NOMO-1 treated with DMSO at 0.1 percent for 48 hours (cell line): Measurements from ENCODE around the gene CEP89.
"Not testable (repeated sequence)": the region's sequence is repeated elsewhere in the genome, so short reads cannot be mapped to it uniquely, and the experiment has no call there.

Experiments used
- DNase-seq: peaks from one replicate; lab custom pipeline; 2025; ENCODE audit not compliant: unreplicated experiment; lab: John Stamatoyannopoulos, UW

Gene CEP89

DNA sequence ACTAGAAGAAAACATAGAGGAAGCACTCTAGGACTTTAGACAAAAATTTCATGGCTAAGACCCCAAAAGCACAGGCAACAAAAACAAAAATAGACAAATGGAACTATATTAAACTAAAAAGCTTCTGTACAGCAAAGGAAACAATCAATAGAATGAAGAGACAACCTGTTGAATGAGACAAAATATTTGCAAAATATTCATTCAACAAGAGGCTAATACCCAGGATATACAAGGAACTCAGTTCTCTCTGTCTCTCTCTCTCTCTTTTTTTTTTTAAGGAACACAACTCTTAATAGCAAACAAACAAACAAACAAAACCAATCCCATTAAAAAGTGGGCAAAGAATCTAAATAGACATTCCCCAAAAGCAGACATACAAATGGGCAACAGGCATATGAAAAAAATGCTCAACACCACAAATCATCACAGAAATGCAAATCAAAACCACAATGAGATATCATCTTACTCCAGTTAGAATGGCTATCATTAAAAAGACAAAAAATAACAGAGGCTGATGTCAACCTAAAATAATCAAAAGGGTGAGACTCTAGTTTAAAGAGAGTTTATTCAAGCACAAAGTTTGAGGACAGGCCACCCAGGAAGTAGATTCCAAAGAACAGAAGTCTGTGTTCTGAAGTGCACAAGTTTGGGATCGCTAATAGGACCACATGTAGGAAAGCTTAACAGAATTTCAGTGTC is 75.1 kb downstream of the CEP89 start:
- DNase-seq, result no peak

DNA sequence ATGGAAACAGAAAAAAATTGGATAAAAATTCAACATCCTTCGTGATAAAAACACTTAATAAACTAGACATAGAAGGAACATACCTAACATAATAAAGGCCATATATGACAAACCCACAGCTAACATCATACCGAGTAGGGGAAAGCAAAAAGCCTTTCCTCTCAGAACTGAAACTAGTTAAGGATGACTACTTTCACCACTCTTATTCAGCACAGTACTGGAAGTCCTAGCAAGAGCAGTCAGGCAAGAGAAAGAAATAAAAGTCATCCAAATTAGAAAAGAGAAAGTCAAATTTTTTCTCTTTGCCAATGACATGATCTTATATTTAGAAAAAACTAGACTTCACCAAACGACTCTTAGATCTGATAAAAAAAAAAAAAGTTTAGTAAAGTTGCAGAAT is 76.4 kb downstream of the CEP89 start:
- DNase-seq, result no peak

DNA sequence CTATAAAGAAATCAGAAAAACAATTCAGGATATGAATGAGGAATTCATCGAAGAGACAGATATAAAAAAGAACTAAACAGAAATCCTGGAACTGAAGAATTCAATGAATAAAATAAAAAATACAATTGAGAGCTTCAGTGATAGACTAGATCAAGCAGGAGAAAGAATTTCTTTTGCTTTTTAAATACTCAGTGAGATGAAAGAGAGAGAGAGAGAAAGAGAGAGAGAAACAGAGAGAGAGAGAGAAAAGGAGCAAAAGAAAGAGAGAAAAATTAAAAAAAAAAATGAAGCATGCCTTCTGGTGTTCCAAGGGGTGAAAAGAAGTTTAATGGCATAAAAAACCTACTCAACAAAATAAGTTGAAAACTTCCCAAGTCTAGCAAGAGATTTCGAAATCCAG is 80.1 kb downstream of the CEP89 start:
- DNase-seq, result no peak

DNA sequence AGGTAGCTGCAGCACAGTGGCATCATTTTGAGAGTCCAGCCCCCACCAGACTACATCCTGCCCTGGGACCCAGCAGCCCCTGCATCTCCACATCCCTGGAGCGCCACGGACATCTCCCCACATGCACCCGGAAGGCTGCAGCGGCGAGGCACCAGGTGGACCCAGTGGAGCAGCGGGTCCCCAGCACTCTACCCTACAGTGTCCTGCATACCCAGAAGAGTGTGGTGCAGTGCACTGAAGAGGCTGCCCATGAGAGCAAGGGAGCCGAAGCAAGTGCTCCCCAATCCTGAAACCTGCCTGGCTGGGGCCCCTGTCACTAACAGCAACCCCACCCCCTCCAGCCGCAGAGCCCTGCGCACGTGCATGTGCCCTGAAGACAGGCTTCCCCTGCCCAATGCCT is 80.9 kb downstream of the CEP89 start:
- DNase-seq, result no peak

DNA sequence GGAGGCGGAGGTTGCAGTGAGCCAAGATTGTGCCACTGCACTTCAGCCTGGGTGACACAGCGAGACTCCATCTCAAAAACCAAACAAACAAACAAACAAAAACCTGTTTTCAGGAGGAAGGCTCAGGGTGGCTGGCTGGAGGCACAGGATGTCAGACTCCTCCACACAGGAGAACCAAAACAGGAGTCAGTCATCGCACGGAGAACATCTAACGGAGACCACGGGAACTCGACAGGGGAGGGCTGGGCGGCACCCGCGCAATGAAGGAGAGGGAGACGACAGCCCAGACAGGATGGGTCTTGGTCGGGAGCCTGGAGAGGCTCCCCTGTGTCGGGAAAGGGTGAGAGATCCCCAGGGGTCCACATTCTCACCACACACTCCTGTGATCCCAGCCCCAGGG is 81.4 kb downstream of the CEP89 start:
- no peak for DNase-seq

DNA sequence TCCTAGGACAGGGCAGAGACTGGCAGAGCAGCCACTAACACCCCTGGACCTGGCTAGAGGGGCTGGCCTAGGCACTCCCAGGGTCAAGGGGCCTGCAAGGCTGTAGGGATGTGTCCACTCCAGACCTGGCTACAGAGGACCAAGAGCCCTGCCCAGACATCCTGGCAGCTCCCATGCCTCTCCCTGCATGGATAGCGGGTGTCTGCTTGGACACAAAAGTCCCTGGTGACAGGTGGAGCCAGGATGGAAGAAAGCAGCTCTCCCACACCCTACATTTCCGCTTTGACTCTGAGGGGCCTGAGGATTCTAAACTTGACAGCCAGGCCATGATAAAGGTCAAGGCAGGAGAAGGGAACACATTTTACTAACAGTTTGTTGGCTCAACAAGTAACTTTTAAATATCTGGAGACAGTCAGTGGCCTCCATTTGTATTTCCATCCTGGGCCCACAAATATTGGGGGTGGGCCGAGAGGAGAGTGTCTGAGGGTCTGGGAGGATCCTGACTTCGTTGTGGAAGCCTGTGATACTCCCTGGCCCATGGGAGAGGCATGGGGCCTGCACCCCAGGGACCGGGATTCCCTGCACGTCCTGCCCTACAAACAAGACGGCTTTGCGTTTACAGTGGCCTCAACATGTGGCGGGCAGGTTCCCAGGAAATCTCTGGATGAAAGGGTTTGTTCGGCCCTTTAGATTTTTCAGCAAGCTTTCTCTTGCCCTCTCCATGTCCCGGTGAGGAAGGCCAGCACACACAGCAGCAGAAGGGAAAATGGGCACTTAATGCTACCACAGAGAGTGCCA is 82.4 kb downstream of the CEP89 start:
- DNase-seq, result no peak

DNA sequence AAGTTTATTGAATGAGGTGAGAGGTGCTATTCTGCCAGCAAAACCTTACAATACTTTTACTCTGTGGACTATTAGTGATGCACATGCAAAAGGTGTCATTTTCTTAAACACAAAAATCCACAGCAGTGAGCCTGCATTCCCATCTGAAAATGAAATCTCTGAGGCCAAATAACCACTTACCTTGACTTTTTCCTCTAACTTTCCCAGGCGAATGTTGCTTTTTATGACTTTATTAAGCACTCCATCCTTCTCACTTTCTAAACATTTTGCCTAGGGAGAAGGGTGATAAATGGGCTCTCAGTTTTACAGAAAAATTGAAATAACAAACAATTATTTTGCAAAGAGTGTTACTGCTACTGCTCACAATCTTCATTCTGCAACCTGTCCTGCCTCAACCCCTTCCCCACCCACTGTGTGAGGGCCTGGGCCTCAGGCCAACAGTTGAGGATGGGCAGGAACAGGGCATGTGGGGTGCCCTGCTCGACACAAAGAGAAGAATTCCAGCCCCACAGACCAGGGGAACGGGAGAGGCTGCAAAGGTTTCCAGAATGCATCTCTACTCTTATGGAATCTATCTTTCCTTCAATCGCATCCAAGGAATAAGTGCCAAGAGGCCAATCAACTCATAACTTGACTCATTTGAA is 84.1 kb downstream of the CEP89 start:
- no peak for DNase-seq

DNA sequence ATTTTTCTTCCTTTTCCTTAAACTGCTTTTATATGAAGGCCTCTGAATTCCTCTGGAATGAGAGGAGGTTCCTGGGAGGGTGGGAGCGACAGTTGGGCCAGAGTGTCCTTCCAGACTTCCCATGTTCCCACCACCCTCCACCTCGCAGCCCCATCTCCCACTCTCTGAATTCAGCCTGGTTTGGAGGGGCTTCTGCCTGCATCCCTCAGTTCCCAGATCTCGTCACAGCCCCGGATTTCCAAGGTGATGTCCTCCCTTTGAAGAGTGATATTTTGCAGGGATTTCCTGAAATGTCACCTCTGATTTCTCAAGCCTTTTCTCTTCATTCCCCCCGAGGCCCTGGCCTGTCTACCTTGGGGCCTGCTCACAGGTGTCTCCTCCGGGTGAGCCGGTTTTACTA is 85.5 kb downstream of the CEP89 start:
- DNase-seq, result no peak

DNA sequence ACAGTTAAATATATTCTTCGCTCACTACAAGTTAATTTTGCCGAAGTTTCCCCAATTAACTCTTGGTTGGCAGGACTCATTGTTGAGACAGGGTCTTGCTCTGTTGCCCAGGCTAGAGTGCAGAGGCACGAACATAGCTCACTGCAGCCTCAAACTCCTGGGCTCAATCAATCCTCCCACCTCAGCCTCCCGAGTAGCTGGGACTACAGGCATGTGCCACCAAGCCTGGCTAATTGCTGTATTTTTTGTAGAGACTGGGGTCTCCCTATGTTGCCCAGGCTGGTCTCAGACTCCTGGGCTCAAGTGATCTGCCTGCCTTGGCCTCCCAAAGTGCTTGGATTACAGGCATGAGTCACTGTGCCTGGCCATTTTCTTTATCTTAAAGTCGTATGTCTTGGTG is 86.5 kb downstream of the CEP89 start:
- DNase-seq, result not testable (repeated sequence)

DNA sequence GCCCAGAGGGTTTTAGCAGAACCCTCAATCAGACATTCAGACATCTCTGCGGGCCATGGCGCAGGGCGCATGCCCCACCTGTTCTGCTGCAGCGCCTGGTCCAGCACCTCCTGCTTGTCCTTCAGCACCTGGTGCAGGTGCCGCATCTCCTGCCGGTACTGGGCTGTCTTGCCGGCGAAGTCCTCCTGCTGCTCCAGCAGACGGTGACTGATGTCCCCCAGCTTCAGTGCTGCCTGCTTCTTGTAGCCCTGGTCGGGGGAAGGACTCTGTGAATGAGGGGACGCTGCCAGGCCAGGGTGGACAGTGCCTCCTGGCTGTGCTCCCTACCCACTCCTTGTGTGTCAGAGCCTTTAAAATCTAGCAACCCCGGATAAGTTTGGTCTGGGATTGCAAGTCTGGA is 90.0 kb downstream of the CEP89 start:
- DNase-seq, result no peak

DNA sequence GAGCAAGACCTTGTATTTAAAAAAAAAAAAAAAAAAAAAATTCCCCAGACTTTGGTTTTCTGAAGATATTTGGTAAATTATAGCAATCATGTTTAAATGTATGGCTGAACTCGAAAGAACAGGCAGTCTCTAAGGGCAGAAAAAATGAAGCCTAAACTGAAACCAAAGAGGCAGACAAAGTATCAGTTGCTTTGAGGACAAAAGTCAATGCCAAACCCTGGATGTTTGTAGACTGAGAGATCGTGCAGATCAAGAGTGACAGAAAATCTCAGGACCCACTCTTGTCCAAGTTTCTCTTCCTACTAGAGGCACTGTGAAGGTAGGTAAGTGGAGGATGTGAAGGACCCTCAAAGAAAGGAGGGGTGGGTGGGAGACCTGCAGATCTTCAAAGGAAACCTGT is 91.1 kb downstream of the CEP89 start:
- no peak for DNase-seq

DNA sequence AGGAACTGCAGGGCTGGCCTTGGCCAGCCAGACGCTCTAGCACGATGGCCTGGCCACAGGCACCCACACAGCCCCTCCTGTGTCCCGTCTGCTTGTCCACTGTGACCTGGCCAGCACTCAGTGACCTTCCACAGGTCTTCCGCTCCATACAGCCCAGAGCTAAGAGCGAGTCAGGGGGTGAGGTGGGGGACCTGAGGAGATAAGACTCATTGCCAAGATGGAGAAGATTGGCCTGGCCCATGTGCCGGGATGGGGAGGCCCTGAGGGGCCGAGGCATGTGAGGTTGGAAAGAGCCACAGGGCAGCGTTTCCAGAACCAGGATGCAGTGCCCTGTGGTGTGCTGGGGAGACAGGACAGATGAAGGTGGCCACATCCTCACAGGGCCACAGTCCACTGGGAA is 92.0 kb downstream of the CEP89 start:
- no peak for DNase-seq

DNA sequence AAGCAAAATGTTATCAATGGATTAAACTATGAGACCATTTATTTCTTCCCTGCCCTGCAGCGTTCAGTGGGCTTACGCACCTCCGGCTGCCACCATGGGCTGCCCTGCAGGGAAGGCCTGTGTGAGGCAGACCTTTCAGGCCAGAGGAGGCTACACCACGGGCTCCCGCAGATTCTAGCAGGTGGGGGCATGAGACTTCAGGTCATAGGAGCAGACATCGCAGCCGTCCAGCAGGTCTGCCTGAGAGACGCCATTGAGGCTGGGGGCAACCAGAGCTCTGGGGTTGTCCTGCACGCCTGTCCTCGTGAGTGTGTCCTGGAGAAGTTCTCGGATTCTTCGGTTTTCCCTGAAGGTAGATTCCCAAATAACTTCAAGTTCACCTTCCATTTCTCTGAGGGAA is 92.8 kb downstream of the CEP89 start:
- no peak for DNase-seq

DNA sequence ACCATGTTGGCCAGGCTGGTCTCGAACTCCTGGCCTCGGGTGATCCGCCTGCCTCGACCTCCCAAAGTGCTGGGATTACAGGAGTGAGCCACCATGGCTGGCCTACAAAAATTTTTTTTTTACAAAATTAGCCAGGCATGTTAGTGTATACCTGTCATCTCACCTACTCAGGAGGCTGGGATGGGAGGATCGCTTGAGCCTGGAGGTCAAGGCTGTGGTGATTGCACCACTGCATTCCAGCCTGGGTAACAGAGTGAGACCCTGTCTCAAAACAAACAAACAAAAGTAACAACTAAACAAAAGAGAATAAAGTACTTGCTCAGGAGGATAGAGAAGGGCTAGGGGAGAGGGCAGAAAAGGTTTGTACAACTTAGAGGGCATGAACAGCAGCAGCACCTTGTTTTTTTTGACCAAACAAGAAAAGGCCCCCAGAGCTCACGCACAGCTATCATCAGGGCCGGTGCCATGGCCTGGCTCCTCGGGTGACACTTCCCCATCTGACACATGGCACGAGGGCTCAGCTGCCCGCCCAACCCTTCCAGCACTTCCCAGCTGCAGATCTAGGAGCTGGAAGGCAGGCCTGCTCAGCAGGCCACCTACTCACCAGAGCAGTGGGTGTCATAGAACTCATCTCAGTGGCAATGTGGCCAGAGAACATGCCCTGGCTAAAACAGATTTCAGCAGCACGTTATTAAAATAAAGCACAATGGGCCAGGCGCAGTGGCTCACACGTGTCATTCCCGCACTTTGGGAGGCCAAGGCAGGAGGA is 93.6 kb downstream of the CEP89 start:
- no peak for DNase-seq

DNA sequence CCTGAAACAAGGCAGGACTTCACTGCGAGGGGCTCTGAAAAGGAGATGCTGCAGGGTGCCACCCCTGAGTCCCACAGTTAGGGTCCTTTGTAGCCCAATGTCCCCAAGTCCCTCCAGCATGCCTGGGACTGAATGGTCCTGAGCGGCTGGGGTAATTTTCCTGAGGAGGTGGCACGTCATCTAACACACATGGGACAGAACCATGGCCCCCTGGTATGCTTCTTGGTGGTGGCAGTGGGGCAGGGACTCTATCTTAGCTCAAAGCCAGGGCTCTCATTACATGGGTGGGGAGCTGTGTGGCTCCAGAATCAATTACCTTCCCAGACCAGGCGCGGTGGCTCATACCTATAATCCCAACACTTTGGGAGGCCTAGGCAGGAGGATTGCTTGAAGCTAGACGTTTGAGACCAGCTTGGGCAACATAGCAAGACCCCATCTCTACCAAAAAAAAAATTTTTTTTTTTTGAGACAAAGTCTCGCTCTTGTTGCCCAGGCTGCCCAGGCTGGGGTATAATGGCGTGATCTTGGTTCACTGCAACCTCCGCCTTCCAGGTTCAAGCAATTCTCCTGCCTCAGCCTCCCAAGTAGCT is 94.3 kb downstream of the CEP89 start:
- DNase-seq, result no peak

DNA sequence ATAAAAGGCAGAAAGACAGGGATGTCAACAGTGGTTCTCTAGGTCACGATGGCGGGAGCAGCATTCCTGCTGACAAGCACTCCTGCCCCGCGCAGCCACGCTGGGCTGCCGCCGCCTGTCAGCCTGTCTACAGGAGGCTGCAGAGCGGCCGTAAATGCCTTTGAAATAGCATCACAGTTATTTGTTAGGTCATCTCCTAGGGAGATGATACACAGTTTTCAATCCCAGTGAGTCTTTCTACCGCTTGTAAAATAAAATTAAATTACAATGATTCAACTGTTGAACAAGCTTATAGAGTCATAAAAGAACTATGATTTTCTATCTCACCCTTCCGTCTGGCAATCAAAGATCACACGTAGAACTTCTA is 94.9 kb downstream of the CEP89 start:
- no peak for DNase-seq

DNA sequence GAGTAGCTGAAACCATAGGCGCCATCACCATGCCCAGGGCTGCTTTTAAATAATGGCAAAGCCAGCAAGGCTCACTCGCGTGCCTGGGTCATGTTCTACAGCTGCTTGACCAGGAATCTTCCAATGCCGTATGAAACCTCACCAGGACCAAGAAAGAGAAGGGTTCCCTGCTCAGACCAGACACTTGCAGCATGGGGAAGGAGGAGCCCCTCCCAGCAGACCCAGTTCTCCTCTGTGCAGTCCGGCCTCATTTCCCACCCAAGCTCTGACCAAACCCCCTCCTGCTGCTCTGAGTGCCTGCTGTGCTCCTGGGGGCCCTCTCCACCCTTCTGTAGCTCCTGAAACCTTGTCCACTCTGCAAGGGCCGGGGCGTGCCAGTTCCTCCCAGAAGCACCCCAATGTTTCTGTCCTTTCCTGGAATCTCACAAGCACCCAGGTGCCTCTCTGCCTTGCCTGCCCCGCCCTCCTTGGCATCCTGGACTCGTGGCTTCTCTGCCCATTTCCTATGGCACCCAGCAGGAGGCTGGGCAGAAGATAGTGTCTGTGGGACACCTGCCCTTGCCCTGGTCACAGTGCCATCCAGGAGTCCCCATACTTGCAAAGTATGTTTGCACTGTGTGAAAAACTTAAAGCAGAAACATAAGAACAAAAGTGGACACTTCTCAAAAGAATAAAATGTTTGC is 95.4 kb downstream of the CEP89 start:
- DNase-seq, result no peak

DNA sequence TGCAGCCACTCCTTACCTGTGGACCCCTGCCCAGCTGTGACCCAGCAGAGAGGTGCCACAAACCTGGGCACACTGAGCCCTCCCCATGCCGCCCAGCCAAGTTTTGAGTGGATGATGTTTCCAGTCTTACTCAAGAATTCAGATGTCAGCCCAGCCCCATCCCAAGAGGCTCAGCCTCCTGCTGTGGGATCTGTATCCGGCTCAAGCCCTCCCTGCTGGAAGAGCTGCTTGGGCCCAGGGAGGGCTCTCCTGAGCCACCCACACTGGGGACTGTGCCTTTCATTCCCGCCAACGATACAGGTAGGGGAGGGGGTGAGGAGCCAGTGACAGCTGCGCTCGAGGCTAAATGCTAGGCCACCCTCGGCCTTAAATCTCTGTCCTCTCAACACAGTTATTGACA is 96.3 kb downstream of the CEP89 start:
- no peak for DNase-seq

DNA sequence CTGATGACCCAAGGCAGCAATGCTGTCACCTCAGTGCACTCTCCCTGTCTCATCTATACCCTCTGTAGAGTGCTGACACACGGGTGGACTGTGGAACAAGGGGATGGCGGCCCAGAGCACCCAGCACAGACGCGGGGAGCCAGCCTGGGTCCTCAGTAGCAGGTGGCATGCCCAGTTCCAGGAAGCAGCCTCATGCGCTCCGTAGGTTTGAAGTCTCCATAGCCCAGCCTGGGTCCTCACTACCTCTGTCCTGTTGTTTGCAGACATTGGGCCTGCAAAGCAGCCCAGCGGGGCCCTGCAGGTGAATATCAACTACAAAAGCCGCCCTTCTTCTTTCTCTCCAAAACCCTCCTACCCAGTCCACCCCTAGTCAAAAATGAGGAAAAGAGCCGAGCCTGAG is 97.2 kb downstream of the CEP89 start:
- no peak for DNase-seq

DNA sequence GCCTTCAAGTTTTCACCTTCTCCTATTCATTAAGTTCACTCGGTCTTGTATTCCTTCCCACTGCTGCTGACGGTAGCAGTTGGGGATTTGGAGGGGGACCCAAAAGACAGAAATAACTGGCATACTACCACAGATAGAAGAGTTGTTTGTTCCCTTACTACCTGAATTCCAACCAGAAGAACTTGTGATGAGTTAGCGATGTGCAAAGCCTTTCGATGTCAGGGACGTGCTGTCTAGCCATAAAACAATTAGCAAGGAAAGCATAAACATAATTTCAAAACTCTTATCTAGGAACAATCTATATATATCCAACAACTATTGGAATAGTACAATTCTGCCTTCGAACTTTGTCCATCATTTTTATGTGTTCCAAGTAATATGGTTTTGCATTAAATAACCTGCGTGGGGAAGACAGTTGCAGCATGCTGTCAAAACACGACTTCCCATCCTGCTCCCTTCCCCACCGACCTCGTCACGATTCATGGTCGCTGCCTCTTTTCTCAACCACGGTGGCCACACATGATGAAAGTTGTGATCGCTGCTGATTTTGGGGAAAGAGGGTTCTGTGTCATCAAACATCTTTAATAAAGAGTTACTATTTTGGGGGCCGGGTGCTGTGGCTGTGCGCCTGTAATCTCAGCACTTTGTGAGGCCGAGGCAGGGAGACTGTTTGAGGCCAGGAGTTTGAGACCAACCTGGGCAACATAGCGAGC is 98.4 kb downstream of the CEP89 start:
- no peak for DNase-seq
